HCT116 (cell line): ENCODE measurements around the gene ROCK2. TPM values are rescaled to one million over a fixed set of nuclear protein-coding genes. Genes with fewer than 3 reads are reported as not detected.

Source experiments
- ATAC-seq: fragments of 200-7000 bp; cut with Tn5 transposase; 2 replicates; pipeline ENCODE4 v1.9.1; 2020; ENCODE audit warnings: mild to moderate bottlenecking, moderate library complexity
- BruUV-seq: library from RNA; stranded (reverse); fragments of 400-500 nt; replicated peaks from 2 replicates; lab custom pipeline; 2021; lab: Mats Ljungman, UMichigan
- CTCF ChIA-PET: fragments of 300-600 bp; sonication (Branson Sonifier 250); formaldehyde crosslinking; loops from one replicate; lab custom pipeline; 2021; ENCODE audit warnings: antibody characterized with exemption; lab: Charles Lee
- POLR2A ChIA-PET: fragments of 300-600, 350-600 bp; sonication (Branson Sonifier 250); formaldehyde crosslinking; loops from one replicate; lab custom pipeline; 2021; ENCODE audit warnings: antibody characterized with exemption; lab: Charles Lee
- RAD21 ChIA-PET, 2 experiments: fragments of 300-600 bp; sonication (Branson Sonifier 250); formaldehyde crosslinking; loops; one replicate each; lab custom pipeline; 2023; ENCODE audit warnings: low total read pairs in 2 of 2; ENCODE audit not compliant: uncharacterized antibody in 2 of 2, unreplicated experiment in 2 of 2, low non-redundant PET in 1 of 2; lab: Charles Lee
- DNase-seq: peaks from one replicate; pipeline ENCODE4 v3.0.0-alpha.2; 2010; ENCODE audit warnings: low read depth, low spot score
- H2AFZ ChIP-seq: fragments of 200-600 bp; shearing (Covaris generic), sonication (generic); 2 replicates; pipeline ENCODE4 v1.6.1; 2017; ENCODE audit warnings: low read depth, mixed run types, mixed read lengths, antibody characterized with exemption, low read length; ENCODE audit not compliant: poor library complexity, severe bottlenecking
- H3K27ac ChIP-seq: 2 replicates; pipeline ENCODE4 v1.5.1; 2012; ENCODE audit warnings: low read depth, low read length
- H3K27me3 ChIP-seq: fragments of 200-600 bp; sonication (generic); 2 replicates; pipeline ENCODE4 v1.6.1; 2016; ENCODE audit warnings: mixed run types, low read length, mixed read lengths; ENCODE audit not compliant: insufficient read depth
- H3K36me3 ChIP-seq, 2 experiments: fragments of 200-500 bp in 1 of 2; fragments of 200-600 bp in 1 of 2; sonication (Bioruptor generic) in 1 of 2; sonication (generic) in 1 of 2; 2 replicates each; pipeline versions ENCODE4 v1.5.1 to v1.6.1; 2014 to 2016; ENCODE audit warnings: low read length in 2 of 2, inconsistent platforms in 1 of 2, mixed read lengths in 1 of 2, mixed run types in 1 of 2; ENCODE audit not compliant: insufficient read depth in 2 of 2, control insufficient read depth in 1 of 2
- H3K4me1 ChIP-seq, 2 experiments: fragments of 200-600 bp in 1 of 2; sonication (generic) in 1 of 2; 2 replicates each; pipeline versions ENCODE4 v1.5.1 to v1.6.1; 2012 to 2017; ENCODE audit warnings: low read length in 2 of 2, inconsistent platforms in 1 of 2, mild to moderate bottlenecking in 1 of 2, mixed read lengths in 1 of 2, mixed run types in 1 of 2, moderate library complexity in 1 of 2; ENCODE audit not compliant: insufficient read depth in 2 of 2, control insufficient read depth in 1 of 2
- H3K4me2 ChIP-seq: fragments of 200-600 bp; sonication (generic); 2 replicates; pipeline ENCODE4 v1.6.1; 2017; ENCODE audit warnings: mixed run types, low read length, mixed read lengths
- H3K4me3 ChIP-seq, 2 experiments: fragments of 200-600 bp in 1 of 2; sonication (generic) in 1 of 2; replicated peaks in 1 of 2; 2 replicates each; pipeline ENCODE4 v1.5.1; 2011 to 2016; ENCODE audit warnings: low read length in 2 of 2, control low read depth in 1 of 2, low read depth in 1 of 2, mild to moderate bottlenecking in 1 of 2, mixed read lengths in 1 of 2, mixed run types in 1 of 2
- H3K79me2 ChIP-seq: fragments of 200-600 bp; sonication (generic); 2 replicates; pipeline ENCODE4 v1.6.1; 2017; ENCODE audit warnings: mild to moderate bottlenecking, mixed run types, low read length, moderate library complexity, mixed read lengths; ENCODE audit not compliant: insufficient read depth
- H3K9ac ChIP-seq: fragments of 200-600 bp; sonication (generic); 2 replicates; pipeline ENCODE4 v1.6.1; 2016; ENCODE audit warnings: low read length, mixed read lengths
- H3K9me2 ChIP-seq: fragments of 200-600 bp; sonication (generic), shearing (Covaris generic); 2 replicates; pipeline ENCODE4 v1.6.1; 2017; ENCODE audit warnings: mixed run types, mild to moderate bottlenecking, moderate library complexity; ENCODE audit not compliant: insufficient read depth
- H3K9me3 ChIP-seq, 2 experiments: fragments of 200-500 bp in 1 of 2; fragments of 200-600 bp in 1 of 2; sonication (Bioruptor generic) in 1 of 2; sonication (generic) in 1 of 2; 2 replicates each; pipeline ENCODE4 v1.6.1; 2014 to 2017; ENCODE audit warnings: low read length in 2 of 2, mixed read lengths in 2 of 2, inconsistent platforms in 1 of 2, low read depth in 1 of 2, mild to moderate bottlenecking in 1 of 2, mixed run types in 1 of 2, moderate library complexity in 1 of 2; ENCODE audit not compliant: control insufficient read depth in 1 of 2, insufficient read depth in 1 of 2
- H4K20me1 ChIP-seq: fragments of 200-600 bp; sonication (generic), shearing (Covaris generic); 2 replicates; pipeline ENCODE4 v1.6.1; 2017; ENCODE audit warnings: mixed run types, mild to moderate bottlenecking, moderate library complexity; ENCODE audit not compliant: insufficient read depth
- CBX3 ChIP-seq: IDR thresholded peaks from 2 replicates; pipeline ENCODE4 v1.6.1; 2012; ENCODE audit warnings: low read depth
- EGR1 ChIP-seq: IDR thresholded peaks from 2 replicates; pipeline ENCODE4 v1.6.1; 2012; ENCODE audit warnings: low read depth
- EZH2phosphoT487 ChIP-seq: fragments of 200-600 bp; IDR thresholded peaks from 2 replicates; pipeline ENCODE4 v1.6.1; 2018; ENCODE audit warnings: antibody characterized with exemption, borderline replicate concordance
- FOSL1 ChIP-seq: IDR thresholded peaks from 2 replicates; pipeline ENCODE4 v1.6.1; 2012; ENCODE audit warnings: low read depth
- JUND ChIP-seq: IDR thresholded peaks from 2 replicates; pipeline ENCODE4 v1.6.1; 2012
- POLR2A ChIP-seq: IDR thresholded peaks from 2 replicates; pipeline ENCODE4 v1.7.0; 2011; ENCODE audit warnings: borderline replicate concordance; ENCODE audit not compliant: insufficient read depth, insufficient read length; ENCODE audit errors: extremely low read depth
- POLR2AphosphoS5 ChIP-seq: IDR thresholded peaks from 2 replicates; pipeline ENCODE4 v1.6.1; 2011; ENCODE audit warnings: mild to moderate bottlenecking, low read depth, low read length, moderate library complexity
- SP1 ChIP-seq: IDR thresholded peaks from 2 replicates; pipeline ENCODE4 v1.6.1; 2012; ENCODE audit warnings: low read depth
- SRF ChIP-seq: IDR thresholded peaks from 2 replicates; pipeline ENCODE4 v1.6.1; 2012; ENCODE audit warnings: low read depth
- TCF7L2 ChIP-seq: IDR thresholded peaks from 2 replicates; pipeline ENCODE4 v1.7.0; 2011; ENCODE audit warnings: borderline replicate concordance, inconsistent platforms; ENCODE audit not compliant: insufficient read depth, insufficient read length; ENCODE audit errors: extremely low read depth
- ZFX ChIP-seq: fragments of 450-650 bp; IDR thresholded peaks from 2 replicates; pipeline ENCODE4 v1.6.1; 2017
- intact Hi-C: fragments of 100-400 bp; cut with micrococcal nuclease; formaldehyde crosslinking; loops from 2 replicates; pipeline ENCODE4 v1.10.0; 2022
- total RNA-seq: library from RNA; stranded (reverse); gene quantifications from one replicate; pipeline ENCODE4 v1.2.1, GENCODE V29; 2021; ENCODE audit not compliant: unreplicated experiment
- TF ChIP-seq, protein P1 (sequence below): IDR thresholded peaks from 2 replicates; pipeline ENCODE4 v1.6.1; 2012
- TF ChIP-seq, protein P2 (sequence below), 3 experiments: fragments of 200-600 bp in 1 of 3; sonication (generic) in 1 of 3; IDR thresholded peaks in 2 of 3; conservative IDR thresholded peaks in 1 of 3; 2 replicates each; pipeline ENCODE4 v1.5.1; 2012 to 2017; ENCODE audit warnings: low read depth in 2 of 3, low read length in 2 of 3, antibody characterized with exemption in 1 of 3, borderline replicate concordance in 1 of 3, control low read depth in 1 of 3, mild to moderate bottlenecking in 1 of 3, mixed read lengths in 1 of 3, mixed run types in 1 of 3, moderate library complexity in 1 of 3; ENCODE audit not compliant: insufficient read depth in 1 of 3
- TF ChIP-seq, protein P3 (sequence below): IDR thresholded peaks from 2 replicates; pipeline ENCODE4 v1.6.1; 2011; ENCODE audit warnings: mild to moderate bottlenecking, low read length, moderate library complexity; ENCODE audit not compliant: insufficient replicate concordance; ENCODE audit errors: extremely low read depth
- TF ChIP-seq, protein P4 (sequence below): IDR thresholded peaks from 2 replicates; pipeline ENCODE4 v1.6.1; 2012

ROCK2 gene
- total RNA-seq, 1 experiment from 2014 or later: 48.0 TPM

DNA sequence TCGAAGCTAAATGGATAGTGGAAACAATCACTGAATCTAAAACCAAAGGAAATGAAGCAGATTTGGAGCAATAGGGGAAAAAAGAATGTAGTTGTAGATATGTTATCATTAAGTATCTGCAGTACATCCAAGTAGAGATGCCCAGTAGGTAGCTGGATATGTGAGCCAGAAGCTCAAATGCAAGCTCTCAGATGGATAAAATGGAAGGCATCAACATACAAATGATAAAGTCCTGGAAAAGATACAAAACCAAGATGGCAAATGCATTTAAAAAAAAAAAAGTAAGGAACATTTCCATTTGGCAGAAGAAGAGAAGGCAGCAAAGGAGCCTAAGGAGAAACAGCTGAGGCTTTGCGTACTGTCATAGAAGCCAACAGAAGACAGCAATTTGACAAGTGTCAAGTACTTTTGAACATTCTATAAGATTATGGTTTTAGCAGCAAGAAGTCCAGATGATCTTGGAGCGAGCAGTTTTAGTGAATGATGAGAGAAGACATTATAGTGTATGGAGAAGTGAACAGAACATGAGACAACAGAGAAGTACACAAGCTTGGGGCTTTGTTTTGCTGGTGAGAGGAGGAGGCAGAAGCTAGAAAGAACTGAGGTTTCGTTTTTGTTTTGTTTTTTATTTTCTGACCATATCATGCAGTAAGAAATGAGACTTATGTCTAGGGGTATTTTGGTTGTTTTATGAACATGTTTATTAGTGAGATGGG, 18.3 kb downstream of the ROCK2 start:
- CTCF ChIA-PET: no interaction called here
- Histone ChIP-seq H3K27ac (no peak overlapping the region), H2AFZ (no peak overlapping the region), H3K36me3 (no peaks in the 10 kb centered on the region), H3K9ac (no peak overlapping the region), H4K20me1 (peaks cover 27% of the 10 kb centered on the region), H3K9me3 (no peaks in the 10 kb centered on the region), H3K79me2 (peaks cover 94% of the 10 kb centered on the region), H3K4me3 (no peak overlapping the region), H3K4me2 (no peak overlapping the region), H3K27me3 (no peaks in the 10 kb centered on the region), H3K9me2 (no peaks in the 10 kb centered on the region), H3K4me1 (peaks cover 0 to 6% of the 10 kb centered on the region in 2 experiments; a peak in 1 of 4 replicates)
- DNase-seq (no peak), ATAC-seq (no peak)
- RAD21 ChIA-PET: no interaction called here
- TF ChIP-seq EGR1: no peak
- TF ChIP-seq, protein P1, sequence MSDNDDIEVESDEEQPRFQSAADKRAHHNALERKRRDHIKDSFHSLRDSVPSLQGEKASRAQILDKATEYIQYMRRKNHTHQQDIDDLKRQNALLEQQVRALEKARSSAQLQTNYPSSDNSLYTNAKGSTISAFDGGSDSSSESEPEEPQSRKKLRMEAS: no peak
- POLR2A ChIA-PET: no interaction called here
- no TSS peak for BruUV-seq
- intact Hi-C loops: no loop called here

DNA sequence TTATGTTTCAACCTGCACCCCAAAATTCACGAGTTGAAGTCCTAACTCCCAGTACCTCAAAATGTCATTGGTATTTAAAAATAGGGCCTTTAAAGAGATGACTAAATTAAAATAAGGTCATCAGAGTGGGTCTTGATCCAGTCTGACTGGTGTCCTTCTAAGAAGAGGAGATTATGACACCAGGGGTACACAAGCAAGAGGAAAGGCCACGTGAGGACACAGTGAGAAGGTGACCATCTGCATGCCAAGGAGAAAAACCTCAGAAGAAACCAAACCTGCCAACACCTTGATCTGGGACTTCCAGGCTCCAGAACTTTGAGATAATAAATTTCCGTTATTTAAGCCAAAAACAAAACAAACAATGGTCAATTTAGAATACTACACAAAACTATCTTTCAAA, 22.6 kb downstream of the ROCK2 start:
- ChIA-PET CTCF (interaction anchor here (0.9 to 1.3 kb wide), 2 partner anchors 24 to 87 kb away, joined by 3 to 4 read pairs; no protein-coding TSS in a partner anchor), POLR2A (no interaction called here), RAD21 (no interaction called here)
- ATAC-seq (no peak), DNase-seq (no peak)
- BruUV-seq: no TSS peak
- H3K9me2 ChIP-seq: no peaks in the 10 kb centered on the region
- H3K4me1 ChIP-seq: no peaks in the 10 kb centered on the region
- H3K9ac ChIP-seq: no peak overlapping the region
- H2AFZ ChIP-seq: no peak overlapping the region
- no peaks in the 10 kb centered on the region for H3K36me3 ChIP-seq
- no peak overlapping the region for H3K27ac ChIP-seq
- no peaks in the 10 kb centered on the region for H3K27me3 ChIP-seq
- H3K9me3 ChIP-seq: no peaks in the 10 kb centered on the region
- peaks cover 76% of the 10 kb centered on the region for H3K79me2 ChIP-seq
- intact Hi-C loops: no loop called here
- no peak overlapping the region for H3K4me3 ChIP-seq
- peaks cover 23% of the 10 kb centered on the region for H4K20me1 ChIP-seq
- H3K4me2 ChIP-seq: no peak overlapping the region
- TF ChIP-seq POLR2AphosphoS5 (no peak), SRF (no peak), SP1 (no peak), TCF7L2 (no peak), ZFX (no peak), CBX3 (no peak), EZH2phosphoT487 (no peak), FOSL1 (no peak), JUND (no peak), POLR2A (no peak)
- TF ChIP-seq, protein P2, sequence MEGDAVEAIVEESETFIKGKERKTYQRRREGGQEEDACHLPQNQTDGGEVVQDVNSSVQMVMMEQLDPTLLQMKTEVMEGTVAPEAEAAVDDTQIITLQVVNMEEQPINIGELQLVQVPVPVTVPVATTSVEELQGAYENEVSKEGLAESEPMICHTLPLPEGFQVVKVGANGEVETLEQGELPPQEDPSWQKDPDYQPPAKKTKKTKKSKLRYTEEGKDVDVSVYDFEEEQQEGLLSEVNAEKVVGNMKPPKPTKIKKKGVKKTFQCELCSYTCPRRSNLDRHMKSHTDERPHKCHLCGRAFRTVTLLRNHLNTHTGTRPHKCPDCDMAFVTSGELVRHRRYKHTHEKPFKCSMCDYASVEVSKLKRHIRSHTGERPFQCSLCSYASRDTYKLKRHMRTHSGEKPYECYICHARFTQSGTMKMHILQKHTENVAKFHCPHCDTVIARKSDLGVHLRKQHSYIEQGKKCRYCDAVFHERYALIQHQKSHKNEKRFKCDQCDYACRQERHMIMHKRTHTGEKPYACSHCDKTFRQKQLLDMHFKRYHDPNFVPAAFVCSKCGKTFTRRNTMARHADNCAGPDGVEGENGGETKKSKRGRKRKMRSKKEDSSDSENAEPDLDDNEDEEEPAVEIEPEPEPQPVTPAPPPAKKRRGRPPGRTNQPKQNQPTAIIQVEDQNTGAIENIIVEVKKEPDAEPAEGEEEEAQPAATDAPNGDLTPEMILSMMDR (IDR thresholded peaks at IDR 0.05 in 2 of 3, conservative IDR thresholded peaks at IDR 0.05 in 1 of 3; ENCODE audit: borderline replicate concordance in 1 of 3, insufficient read depth in 1 of 3, low read depth in 2 of 3, low read length in 2 of 3): no peak
- TF ChIP-seq, protein P3, sequence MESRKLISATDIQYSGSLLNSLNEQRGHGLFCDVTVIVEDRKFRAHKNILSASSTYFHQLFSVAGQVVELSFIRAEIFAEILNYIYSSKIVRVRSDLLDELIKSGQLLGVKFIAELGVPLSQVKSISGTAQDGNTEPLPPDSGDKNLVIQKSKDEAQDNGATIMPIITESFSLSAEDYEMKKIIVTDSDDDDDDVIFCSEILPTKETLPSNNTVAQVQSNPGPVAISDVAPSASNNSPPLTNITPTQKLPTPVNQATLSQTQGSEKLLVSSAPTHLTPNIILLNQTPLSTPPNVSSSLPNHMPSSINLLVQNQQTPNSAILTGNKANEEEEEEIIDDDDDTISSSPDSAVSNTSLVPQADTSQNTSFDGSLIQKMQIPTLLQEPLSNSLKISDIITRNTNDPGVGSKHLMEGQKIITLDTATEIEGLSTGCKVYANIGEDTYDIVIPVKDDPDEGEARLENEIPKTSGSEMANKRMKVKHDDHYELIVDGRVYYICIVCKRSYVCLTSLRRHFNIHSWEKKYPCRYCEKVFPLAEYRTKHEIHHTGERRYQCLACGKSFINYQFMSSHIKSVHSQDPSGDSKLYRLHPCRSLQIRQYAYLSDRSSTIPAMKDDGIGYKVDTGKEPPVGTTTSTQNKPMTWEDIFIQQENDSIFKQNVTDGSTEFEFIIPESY: no peak
- TF ChIP-seq, protein P4, sequence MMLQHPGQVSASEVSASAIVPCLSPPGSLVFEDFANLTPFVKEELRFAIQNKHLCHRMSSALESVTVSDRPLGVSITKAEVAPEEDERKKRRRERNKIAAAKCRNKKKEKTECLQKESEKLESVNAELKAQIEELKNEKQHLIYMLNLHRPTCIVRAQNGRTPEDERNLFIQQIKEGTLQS: no peak
- TF ChIP-seq, all 23 proteins: peak for 0
